ENCODE measurements around the gene SART3.
"Not testable (repeated sequence)": the region's sequence is repeated elsewhere in the genome, so short reads cannot be mapped to it uniquely, and the experiment has no call there.

Gene SART3

GRCh38 chr12:108487029-108487428 lies 73.9 kb downstream of the SART3 start:
- not testable (repeated sequence) for H3K27ac ChIP-seq (ENCODE audit: insufficient read depth, low read length, poor library complexity, severe bottlenecking); H3K27me3 ChIP-seq (replicated peaks; ENCODE audit: control insufficient read depth, insufficient read depth, low read length, poor library complexity, severe bottlenecking); DNase-seq; H3K4me1 ChIP-seq (ENCODE audit: control insufficient read depth, insufficient read depth, low read length, poor library complexity, severe bottlenecking); H3K9me3 ChIP-seq (ENCODE audit: control insufficient read depth, low read length); H3K4me3 ChIP-seq (ENCODE audit: insufficient read depth, low read depth, low read length, poor library complexity, severe bottlenecking); H3K36me3 ChIP-seq (ENCODE audit: control insufficient read depth, insufficient read depth, low read length)

- H3K4me3 ChIP-seq (ENCODE audit: insufficient read depth, low read depth, low read length, poor library complexity, severe bottlenecking); DNase-seq; H3K36me3 ChIP-seq (ENCODE audit: control insufficient read depth, insufficient read depth, low read length); H3K4me1 ChIP-seq (ENCODE audit: control insufficient read depth, insufficient read depth, low read length, poor library complexity, severe bottlenecking); H3K27ac ChIP-seq (ENCODE audit: insufficient read depth, low read length, poor library complexity, severe bottlenecking); H3K27me3 ChIP-seq (replicated peaks; ENCODE audit: control insufficient read depth, insufficient read depth, low read length, poor library complexity, severe bottlenecking); H3K9me3 ChIP-seq (ENCODE audit: control insufficient read depth, low read length): not testable (repeated sequence)
Observed at GRCh38 chr12:108485371-108485770, 75.6 kb downstream of the SART3 start.

GRCh38 chr12:108484845-108485244 lies 76.1 kb downstream of the SART3 start:
- H3K27me3 ChIP-seq (replicated peaks; ENCODE audit: control insufficient read depth, insufficient read depth, low read length, poor library complexity, severe bottlenecking): no peaks in the 10 kb centered on the region
- H3K4me1 ChIP-seq (ENCODE audit: control insufficient read depth, insufficient read depth, low read length, poor library complexity, severe bottlenecking): no peaks in the 10 kb centered on the region
- H3K36me3 ChIP-seq (ENCODE audit: control insufficient read depth, insufficient read depth, low read length): no peaks in the 10 kb centered on the region
- H3K27ac ChIP-seq (ENCODE audit: insufficient read depth, low read length, poor library complexity, severe bottlenecking): no peak overlapping the region
- H3K4me3 ChIP-seq (ENCODE audit: insufficient read depth, low read depth, low read length, poor library complexity, severe bottlenecking): no peak overlapping the region
- H3K9me3 ChIP-seq (ENCODE audit: control insufficient read depth, low read length): no peaks in the 10 kb centered on the region
- DNase-seq: no peak

GRCh38 chr12:108484431-108484830 lies 76.5 kb downstream of the SART3 start:
- Histone ChIP-seq H3K27ac (ENCODE audit: insufficient read depth, low read length, poor library complexity, severe bottlenecking) (no peak overlapping the region), H3K4me3 (ENCODE audit: insufficient read depth, low read depth, low read length, poor library complexity, severe bottlenecking) (no peak overlapping the region), H3K36me3 (ENCODE audit: control insufficient read depth, insufficient read depth, low read length) (no peaks in the 10 kb centered on the region), H3K4me1 (ENCODE audit: control insufficient read depth, insufficient read depth, low read length, poor library complexity, severe bottlenecking) (no peaks in the 10 kb centered on the region), H3K27me3 (replicated peaks; ENCODE audit: control insufficient read depth, insufficient read depth, low read length, poor library complexity, severe bottlenecking) (no peaks in the 10 kb centered on the region), H3K9me3 (ENCODE audit: control insufficient read depth, low read length) (no peaks in the 10 kb centered on the region)
- no peak for DNase-seq

- DNase-seq: no peak
- Histone ChIP-seq H3K27ac (ENCODE audit: insufficient read depth, low read length, poor library complexity, severe bottlenecking) (no peak overlapping the region), H3K36me3 (ENCODE audit: control insufficient read depth, insufficient read depth, low read length) (no peaks in the 10 kb centered on the region), H3K4me1 (ENCODE audit: control insufficient read depth, insufficient read depth, low read length, poor library complexity, severe bottlenecking) (no peaks in the 10 kb centered on the region), H3K9me3 (ENCODE audit: control insufficient read depth, low read length) (no peaks in the 10 kb centered on the region), H3K27me3 (replicated peaks; ENCODE audit: control insufficient read depth, insufficient read depth, low read length, poor library complexity, severe bottlenecking) (no peaks in the 10 kb centered on the region), H3K4me3 (ENCODE audit: insufficient read depth, low read depth, low read length, poor library complexity, severe bottlenecking) (no peak overlapping the region)
Observed at GRCh38 chr12:108483213-108484059, 77.5 kb downstream of the SART3 start.

GRCh38 chr12:108482717-108483212 lies 78.2 kb downstream of the SART3 start:
- H3K27me3 ChIP-seq (replicated peaks; ENCODE audit: control insufficient read depth, insufficient read depth, low read length, poor library complexity, severe bottlenecking): no peaks in the 10 kb centered on the region
- DNase-seq: no peak
- H3K9me3 ChIP-seq (ENCODE audit: control insufficient read depth, low read length): no peaks in the 10 kb centered on the region
- H3K4me3 ChIP-seq (ENCODE audit: insufficient read depth, low read depth, low read length, poor library complexity, severe bottlenecking): no peak overlapping the region
- no peaks in the 10 kb centered on the region for H3K36me3 ChIP-seq (ENCODE audit: control insufficient read depth, insufficient read depth, low read length)
- H3K4me1 ChIP-seq (ENCODE audit: control insufficient read depth, insufficient read depth, low read length, poor library complexity, severe bottlenecking): no peaks in the 10 kb centered on the region
- no peak overlapping the region for H3K27ac ChIP-seq (ENCODE audit: insufficient read depth, low read length, poor library complexity, severe bottlenecking)

GRCh38 chr12:108479364-108480070 lies 81.5 kb downstream of the SART3 start:
- H3K36me3 ChIP-seq (ENCODE audit: control insufficient read depth, insufficient read depth, low read length): no peaks in the 10 kb centered on the region
- H3K4me1 ChIP-seq (ENCODE audit: control insufficient read depth, insufficient read depth, low read length, poor library complexity, severe bottlenecking): no peaks in the 10 kb centered on the region
- no peaks in the 10 kb centered on the region for H3K27me3 ChIP-seq (replicated peaks; ENCODE audit: control insufficient read depth, insufficient read depth, low read length, poor library complexity, severe bottlenecking)
- no peak overlapping the region for H3K27ac ChIP-seq (ENCODE audit: insufficient read depth, low read length, poor library complexity, severe bottlenecking)
- no peaks in the 10 kb centered on the region for H3K9me3 ChIP-seq (ENCODE audit: control insufficient read depth, low read length)
- H3K4me3 ChIP-seq (ENCODE audit: insufficient read depth, low read depth, low read length, poor library complexity, severe bottlenecking): no peak overlapping the region
- DNase-seq: no peak

- H3K27ac ChIP-seq (ENCODE audit: insufficient read depth, low read length, poor library complexity, severe bottlenecking): no peak overlapping the region
- H3K4me3 ChIP-seq (ENCODE audit: insufficient read depth, low read depth, low read length, poor library complexity, severe bottlenecking): no peak overlapping the region
- DNase-seq: no peak
- H3K36me3 ChIP-seq (ENCODE audit: control insufficient read depth, insufficient read depth, low read length): no peaks in the 10 kb centered on the region
- H3K9me3 ChIP-seq (ENCODE audit: control insufficient read depth, low read length): no peaks in the 10 kb centered on the region
- no peaks in the 10 kb centered on the region for H3K4me1 ChIP-seq (ENCODE audit: control insufficient read depth, insufficient read depth, low read length, poor library complexity, severe bottlenecking)
- no peaks in the 10 kb centered on the region for H3K27me3 ChIP-seq (replicated peaks; ENCODE audit: control insufficient read depth, insufficient read depth, low read length, poor library complexity, severe bottlenecking)
Observed at GRCh38 chr12:108478611-108479206, 82.3 kb downstream of the SART3 start.

GRCh38 chr12:108477881-108478259 lies 83.1 kb downstream of the SART3 start:
- Histone ChIP-seq H3K4me3 (ENCODE audit: insufficient read depth, low read depth, low read length, poor library complexity, severe bottlenecking) (no peak overlapping the region), H3K4me1 (ENCODE audit: control insufficient read depth, insufficient read depth, low read length, poor library complexity, severe bottlenecking) (no peaks in the 10 kb centered on the region), H3K27me3 (replicated peaks; ENCODE audit: control insufficient read depth, insufficient read depth, low read length, poor library complexity, severe bottlenecking) (no peaks in the 10 kb centered on the region), H3K27ac (ENCODE audit: insufficient read depth, low read length, poor library complexity, severe bottlenecking) (no peak overlapping the region), H3K36me3 (ENCODE audit: control insufficient read depth, insufficient read depth, low read length) (no peaks in the 10 kb centered on the region), H3K9me3 (ENCODE audit: control insufficient read depth, low read length) (no peaks in the 10 kb centered on the region)
- DNase-seq: no peak
